ENCODE results near the gene TGFB2. TPM values are rescaled to one million over a fixed set of nuclear protein-coding genes. Genes with fewer than 3 reads are reported as not detected.

TGFB2 gene
- total RNA-seq, 1 experiment from 2014 or later = 0.34 TPM

DNA sequence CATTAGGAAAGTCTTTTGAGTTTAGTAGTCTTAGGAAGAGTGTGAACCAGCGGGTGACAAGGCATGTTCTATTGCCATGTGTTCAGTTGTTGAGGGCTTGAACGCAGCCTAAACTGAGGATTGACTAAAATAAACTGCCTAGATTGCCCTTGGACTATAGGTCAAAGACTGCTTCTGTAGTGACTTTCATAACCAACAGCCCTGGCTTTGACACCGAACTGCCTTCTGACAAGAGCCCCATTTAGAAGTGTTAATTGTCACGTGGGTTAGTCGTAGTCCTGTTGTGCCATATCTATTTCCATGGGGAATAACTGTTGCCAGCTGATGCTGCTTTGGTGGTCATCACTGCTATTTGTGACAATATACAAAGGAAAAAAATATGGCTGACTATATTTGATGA lies 90.4 kb downstream of the TGFB2 start:
- no peak for DNase-seq (ENCODE audit: low read depth, low spot score)
- TF ChIP-seq, protein P1, sequence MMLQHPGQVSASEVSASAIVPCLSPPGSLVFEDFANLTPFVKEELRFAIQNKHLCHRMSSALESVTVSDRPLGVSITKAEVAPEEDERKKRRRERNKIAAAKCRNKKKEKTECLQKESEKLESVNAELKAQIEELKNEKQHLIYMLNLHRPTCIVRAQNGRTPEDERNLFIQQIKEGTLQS (IDR thresholded peaks at IDR 0.05) = no peak
- TF ChIP-seq, protein P2, sequence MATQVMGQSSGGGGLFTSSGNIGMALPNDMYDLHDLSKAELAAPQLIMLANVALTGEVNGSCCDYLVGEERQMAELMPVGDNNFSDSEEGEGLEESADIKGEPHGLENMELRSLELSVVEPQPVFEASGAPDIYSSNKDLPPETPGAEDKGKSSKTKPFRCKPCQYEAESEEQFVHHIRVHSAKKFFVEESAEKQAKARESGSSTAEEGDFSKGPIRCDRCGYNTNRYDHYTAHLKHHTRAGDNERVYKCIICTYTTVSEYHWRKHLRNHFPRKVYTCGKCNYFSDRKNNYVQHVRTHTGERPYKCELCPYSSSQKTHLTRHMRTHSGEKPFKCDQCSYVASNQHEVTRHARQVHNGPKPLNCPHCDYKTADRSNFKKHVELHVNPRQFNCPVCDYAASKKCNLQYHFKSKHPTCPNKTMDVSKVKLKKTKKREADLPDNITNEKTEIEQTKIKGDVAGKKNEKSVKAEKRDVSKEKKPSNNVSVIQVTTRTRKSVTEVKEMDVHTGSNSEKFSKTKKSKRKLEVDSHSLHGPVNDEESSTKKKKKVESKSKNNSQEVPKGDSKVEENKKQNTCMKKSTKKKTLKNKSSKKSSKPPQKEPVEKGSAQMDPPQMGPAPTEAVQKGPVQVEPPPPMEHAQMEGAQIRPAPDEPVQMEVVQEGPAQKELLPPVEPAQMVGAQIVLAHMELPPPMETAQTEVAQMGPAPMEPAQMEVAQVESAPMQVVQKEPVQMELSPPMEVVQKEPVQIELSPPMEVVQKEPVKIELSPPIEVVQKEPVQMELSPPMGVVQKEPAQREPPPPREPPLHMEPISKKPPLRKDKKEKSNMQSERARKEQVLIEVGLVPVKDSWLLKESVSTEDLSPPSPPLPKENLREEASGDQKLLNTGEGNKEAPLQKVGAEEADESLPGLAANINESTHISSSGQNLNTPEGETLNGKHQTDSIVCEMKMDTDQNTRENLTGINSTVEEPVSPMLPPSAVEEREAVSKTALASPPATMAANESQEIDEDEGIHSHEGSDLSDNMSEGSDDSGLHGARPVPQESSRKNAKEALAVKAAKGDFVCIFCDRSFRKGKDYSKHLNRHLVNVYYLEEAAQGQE (IDR thresholded peaks at IDR 0.05; ENCODE audit: low read depth) = no peak
- TF ChIP-seq SP1 (IDR thresholded peaks at IDR 0.05; ENCODE audit: low read depth) = no peak
- TF ChIP-seq RAD21 (IDR thresholded peaks at IDR 0.05; ENCODE audit: low read depth) = no peak
- no peak for TF ChIP-seq YY1 (IDR thresholded peaks at IDR 0.05; ENCODE audit: extremely low read depth, insufficient replicate concordance, low read depth, low read length)
- TF ChIP-seq SRF (IDR thresholded peaks at IDR 0.05; ENCODE audit: low read depth) = no peak
- TF ChIP-seq POLR2A (IDR thresholded peaks at IDR 0.05; ENCODE audit: borderline replicate concordance, extremely low read depth, insufficient read depth, insufficient read length) = no peak
- TF ChIP-seq ELF1 (IDR thresholded peaks at IDR 0.05; ENCODE audit: borderline replicate concordance, low read depth) = no peak
- TF ChIP-seq SIN3A (IDR thresholded peaks at IDR 0.05; ENCODE audit: low read depth) = no peak
- TF ChIP-seq, protein P3, sequence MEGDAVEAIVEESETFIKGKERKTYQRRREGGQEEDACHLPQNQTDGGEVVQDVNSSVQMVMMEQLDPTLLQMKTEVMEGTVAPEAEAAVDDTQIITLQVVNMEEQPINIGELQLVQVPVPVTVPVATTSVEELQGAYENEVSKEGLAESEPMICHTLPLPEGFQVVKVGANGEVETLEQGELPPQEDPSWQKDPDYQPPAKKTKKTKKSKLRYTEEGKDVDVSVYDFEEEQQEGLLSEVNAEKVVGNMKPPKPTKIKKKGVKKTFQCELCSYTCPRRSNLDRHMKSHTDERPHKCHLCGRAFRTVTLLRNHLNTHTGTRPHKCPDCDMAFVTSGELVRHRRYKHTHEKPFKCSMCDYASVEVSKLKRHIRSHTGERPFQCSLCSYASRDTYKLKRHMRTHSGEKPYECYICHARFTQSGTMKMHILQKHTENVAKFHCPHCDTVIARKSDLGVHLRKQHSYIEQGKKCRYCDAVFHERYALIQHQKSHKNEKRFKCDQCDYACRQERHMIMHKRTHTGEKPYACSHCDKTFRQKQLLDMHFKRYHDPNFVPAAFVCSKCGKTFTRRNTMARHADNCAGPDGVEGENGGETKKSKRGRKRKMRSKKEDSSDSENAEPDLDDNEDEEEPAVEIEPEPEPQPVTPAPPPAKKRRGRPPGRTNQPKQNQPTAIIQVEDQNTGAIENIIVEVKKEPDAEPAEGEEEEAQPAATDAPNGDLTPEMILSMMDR (IDR thresholded peaks at IDR 0.05 in 2 of 3, conservative IDR thresholded peaks at IDR 0.05 in 1 of 3; ENCODE audit: borderline replicate concordance in 1 of 3, insufficient read depth in 1 of 3, low read depth in 2 of 3, low read length in 2 of 3) = no peak
- TF ChIP-seq, protein P4, sequence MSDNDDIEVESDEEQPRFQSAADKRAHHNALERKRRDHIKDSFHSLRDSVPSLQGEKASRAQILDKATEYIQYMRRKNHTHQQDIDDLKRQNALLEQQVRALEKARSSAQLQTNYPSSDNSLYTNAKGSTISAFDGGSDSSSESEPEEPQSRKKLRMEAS (IDR thresholded peaks at IDR 0.05) = no peak
- TF ChIP-seq POLR2AphosphoS5 (IDR thresholded peaks at IDR 0.05; ENCODE audit: low read depth, low read length) = no peak
- no peak for TF ChIP-seq JUND (IDR thresholded peaks at IDR 0.05)
- TF ChIP-seq, protein P5, sequence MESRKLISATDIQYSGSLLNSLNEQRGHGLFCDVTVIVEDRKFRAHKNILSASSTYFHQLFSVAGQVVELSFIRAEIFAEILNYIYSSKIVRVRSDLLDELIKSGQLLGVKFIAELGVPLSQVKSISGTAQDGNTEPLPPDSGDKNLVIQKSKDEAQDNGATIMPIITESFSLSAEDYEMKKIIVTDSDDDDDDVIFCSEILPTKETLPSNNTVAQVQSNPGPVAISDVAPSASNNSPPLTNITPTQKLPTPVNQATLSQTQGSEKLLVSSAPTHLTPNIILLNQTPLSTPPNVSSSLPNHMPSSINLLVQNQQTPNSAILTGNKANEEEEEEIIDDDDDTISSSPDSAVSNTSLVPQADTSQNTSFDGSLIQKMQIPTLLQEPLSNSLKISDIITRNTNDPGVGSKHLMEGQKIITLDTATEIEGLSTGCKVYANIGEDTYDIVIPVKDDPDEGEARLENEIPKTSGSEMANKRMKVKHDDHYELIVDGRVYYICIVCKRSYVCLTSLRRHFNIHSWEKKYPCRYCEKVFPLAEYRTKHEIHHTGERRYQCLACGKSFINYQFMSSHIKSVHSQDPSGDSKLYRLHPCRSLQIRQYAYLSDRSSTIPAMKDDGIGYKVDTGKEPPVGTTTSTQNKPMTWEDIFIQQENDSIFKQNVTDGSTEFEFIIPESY (IDR thresholded peaks at IDR 0.05; ENCODE audit: extremely low read depth, insufficient replicate concordance, low read length) = no peak
- no peak for TF ChIP-seq CEBPB (IDR thresholded peaks at IDR 0.05; ENCODE audit: low read depth)
- TF ChIP-seq ZFX (IDR thresholded peaks at IDR 0.05) = no peak
- no peak for TF ChIP-seq ZNF274 (IDR thresholded peaks at IDR 0.05; ENCODE audit: low read depth, low read length)
- no peak for TF ChIP-seq EGR1 (IDR thresholded peaks at IDR 0.05; ENCODE audit: low read depth)
- no peak for TF ChIP-seq EZH2 (IDR thresholded peaks at IDR 0.05)
- H3K27me3 ChIP-seq (ENCODE audit: insufficient read depth, low read length) = no peaks in the 10 kb centered on the region
- no peak overlapping the region for H3K4me2 ChIP-seq (ENCODE audit: low read length)
- no peaks in the 10 kb centered on the region for H3K36me3 ChIP-seq (ENCODE audit: control insufficient read depth in 1 of 2, insufficient read depth in 2 of 2, low read length in 2 of 2)
- H3K9ac ChIP-seq (ENCODE audit: low read length) = no peak overlapping the region
- H2AFZ ChIP-seq (ENCODE audit: low read depth, low read length, poor library complexity, severe bottlenecking) = no peak overlapping the region
- H3K27ac ChIP-seq (ENCODE audit: low read depth, low read length) = no peak overlapping the region
- RAD21 ChIA-PET (ENCODE audit: low non-redundant PET in 1 of 2, low total read pairs in 2 of 2, uncharacterized antibody in 2 of 2, unreplicated experiment in 2 of 2) = no interaction called here
- CTCF ChIA-PET = no interaction called here
- POLR2A ChIA-PET = no interaction called here
- no peaks in the 10 kb centered on the region for H3K9me3 ChIP-seq (ENCODE audit: control insufficient read depth in 1 of 2, insufficient read depth in 1 of 2, low read depth in 1 of 2, low read length in 2 of 2)
- intact Hi-C loops (cut with micrococcal nuclease) = no loop called here
- no peaks in the 10 kb centered on the region for H3K4me1 ChIP-seq (ENCODE audit: control insufficient read depth in 1 of 2, insufficient read depth in 2 of 2, low read length in 2 of 2)
- no peaks in the 10 kb centered on the region for H3K79me2 ChIP-seq (ENCODE audit: insufficient read depth, low read length)
- no TSS peak for BruUV-seq (replicated peaks)
- H4K20me1 ChIP-seq (ENCODE audit: insufficient read depth) = no peaks in the 10 kb centered on the region
- no peaks in the 10 kb centered on the region for H3K9me2 ChIP-seq (ENCODE audit: insufficient read depth)
- ATAC-seq = no peak
- no peak overlapping the region for H3K4me3 ChIP-seq (replicated peaks in 1 of 2; ENCODE audit: low read depth in 1 of 2, low read length in 2 of 2)
